SK-N-SH treated with all-trans-retinoic acid at 6 μM for 48 hours (cell line): Measurements from ENCODE around the gene DNAJB5.

ENCODE experiments used
- ATAC-seq: fragments of 200-7000 bp; cut with Tn5 transposase; 3 replicates; pipeline ENCODE4 v1.9.1; 2020; ENCODE audit warnings: mild to moderate bottlenecking, moderate library complexity
- ARNTL ChIP-seq: fragments of 450-650 bp; formaldehyde crosslinking; IDR thresholded peaks from 2 replicates; pipeline ENCODE4 v1.5.0; 2020; ENCODE audit warnings: low read depth, mild to moderate bottlenecking, moderate library complexity, borderline replicate concordance
- BACH2 ChIP-seq: fragments of 250-450 bp; sonication (Bioruptor Pico); IDR thresholded peaks from 2 replicates; pipeline ENCODE4 v1.9.0; 2021; ENCODE audit warnings: mild to moderate bottlenecking, borderline replicate concordance
- CREB5 ChIP-seq: fragments of 250-450 bp; sonication (Bioruptor Pico); IDR thresholded peaks from 2 replicates; pipeline ENCODE4 v1.5.1; 2020; ENCODE audit warnings: low read depth, mild to moderate bottlenecking, moderate library complexity
- CSDC2 ChIP-seq: fragments of 250-450 bp; sonication (Bioruptor Pico); IDR thresholded peaks from 2 replicates; pipeline ENCODE4 v1.5.0; 2020; ENCODE audit warnings: mild to moderate bottlenecking, moderate library complexity
- CSRNP3 ChIP-seq: fragments of 250-450 bp; sonication (Bioruptor Pico); IDR thresholded peaks from 2 replicates; pipeline ENCODE4 v1.5.1; 2021; ENCODE audit warnings: mild to moderate bottlenecking, moderate library complexity
- ESRRG ChIP-seq: fragments of 250-450 bp; sonication (Bioruptor Pico); IDR thresholded peaks from 2 replicates; pipeline ENCODE4 v1.6.1; 2021; ENCODE audit warnings: mild to moderate bottlenecking
- GLIS3 ChIP-seq: fragments of 250-450 bp; sonication (Bioruptor Pico); IDR thresholded peaks from 2 replicates; pipeline ENCODE4 v1.5.0; 2020; ENCODE audit warnings: mild to moderate bottlenecking, moderate library complexity
- ISL1 ChIP-seq: fragments of 250-450 bp; sonication (Bioruptor Pico); IDR thresholded peaks from 2 replicates; pipeline ENCODE4 v2.1.2; 2022; ENCODE audit warnings: mild to moderate bottlenecking, moderate library complexity
- OSR1 ChIP-seq: fragments of 250-450 bp; sonication (Bioruptor Pico); IDR thresholded peaks from 2 replicates; pipeline ENCODE4 v1.8.0; 2022; ENCODE audit warnings: moderate library complexity, mild to moderate bottlenecking, inconsistent platforms
- PATZ1 ChIP-seq: fragments of 250-450 bp; sonication (Bioruptor Pico); IDR thresholded peaks from 2 replicates; pipeline ENCODE4 v1.8.0; 2020; ENCODE audit warnings: mild to moderate bottlenecking, moderate library complexity, borderline replicate concordance
- POU6F1 ChIP-seq: fragments of 250-450 bp; sonication (Bioruptor Pico); IDR thresholded peaks from 2 replicates; pipeline ENCODE4 v1.8.0; 2021; ENCODE audit warnings: low read depth, mild to moderate bottlenecking, moderate library complexity, borderline replicate concordance
- PPARA ChIP-seq: fragments of 250-450 bp; sonication (Bioruptor Pico); IDR thresholded peaks from 2 replicates; pipeline ENCODE4 v1.5.0; 2020; ENCODE audit warnings: mild to moderate bottlenecking, borderline replicate concordance
- RARB ChIP-seq: fragments of 250-450 bp; sonication (Bioruptor Pico); IDR thresholded peaks from 2 replicates; pipeline ENCODE4 v1.8.0; 2021; ENCODE audit warnings: mild to moderate bottlenecking, moderate library complexity
- SNAI2 ChIP-seq: fragments of 250-450 bp; sonication (Bioruptor Pico); IDR thresholded peaks from 2 replicates; pipeline ENCODE4 v1.5.0; 2020; ENCODE audit warnings: mild to moderate bottlenecking, moderate library complexity
- TCF4 ChIP-seq: fragments of 250-450 bp; sonication (Bioruptor Pico); IDR thresholded peaks from 2 replicates; pipeline ENCODE4 v1.8.0; 2021; ENCODE audit warnings: mild to moderate bottlenecking, moderate library complexity, borderline replicate concordance
- TOX ChIP-seq: fragments of 250-450 bp; sonication (Bioruptor Pico); IDR thresholded peaks from 2 replicates; pipeline ENCODE4 v1.8.0; 2021; ENCODE audit warnings: mild to moderate bottlenecking, moderate library complexity, borderline replicate concordance
- TSHZ2 ChIP-seq: fragments of 250-450 bp; sonication (Bioruptor Pico); IDR thresholded peaks from 2 replicates; pipeline ENCODE4 v1.5.0; 2020; ENCODE audit warnings: mild to moderate bottlenecking, moderate library complexity
- ZC3H10 ChIP-seq: fragments of 250-450 bp; sonication (Bioruptor Pico); IDR thresholded peaks from 2 replicates; pipeline ENCODE4 v1.5.1; 2021; ENCODE audit warnings: mild to moderate bottlenecking, moderate library complexity
- ZFP3 ChIP-seq: fragments of 250-450 bp; sonication (Bioruptor Pico); IDR thresholded peaks from 2 replicates; pipeline ENCODE4 v1.5.0; 2020; ENCODE audit warnings: mild to moderate bottlenecking, moderate library complexity
- ZFP30 ChIP-seq: fragments of 450-650 bp; formaldehyde crosslinking; IDR thresholded peaks from 2 replicates; pipeline ENCODE4 v1.5.0; 2022; ENCODE audit warnings: mild to moderate bottlenecking, moderate library complexity
- ZNF565 ChIP-seq: fragments of 450-650 bp; formaldehyde crosslinking; conservative IDR thresholded peaks from 2 replicates; pipeline ENCODE4 v1.5.0; 2020; ENCODE audit warnings: low read depth, mild to moderate bottlenecking, moderate library complexity
- ZNF70 ChIP-seq: fragments of 450-650 bp; formaldehyde crosslinking; IDR thresholded peaks from 2 replicates; pipeline ENCODE4 v1.5.0; 2020; ENCODE audit warnings: mild to moderate bottlenecking, moderate library complexity
- ZNF8 ChIP-seq: fragments of 450-650 bp; formaldehyde crosslinking; IDR thresholded peaks from 2 replicates; pipeline ENCODE4 v1.5.0; 2020; ENCODE audit warnings: mild to moderate bottlenecking, moderate library complexity

The DNAJB5 gene

GRCh38 chr9:34962546-34962945 is 27.0 kb upstream of the DNAJB5 start (continued):
- TF ChIP-seq TSHZ2 (CRISPR knock-in tag): no peak

- no peak for ATAC-seq
- TF ChIP-seq ISL1 (no peak), ZFP3 (CRISPR knock-in tag) (no peak), CSRNP3 (CRISPR knock-in tag) (no peak), TCF4 (no peak), CSDC2 (no peak), TOX (CRISPR knock-in tag) (no peak), SNAI2 (CRISPR knock-in tag) (no peak), PPARA (CRISPR knock-in tag) (no peak), ZNF8 (CRISPR knock-in tag) (no peak), OSR1 (CRISPR knock-in tag) (no peak), ZNF70 (CRISPR knock-in tag) (no peak), RARB (CRISPR knock-in tag) (no peak), ARNTL (CRISPR knock-in tag) (no peak), BACH2 (no peak), PATZ1 (CRISPR knock-in tag) (no peak)
Observed at GRCh38 chr9:34963552-34963951, 26.0 kb upstream of the DNAJB5 start.

GRCh38 chr9:34964458-34964857 is 25.1 kb upstream of the DNAJB5 start:
- no peak for TF ChIP-seq ZNF565 (CRISPR knock-in tag)
- TF ChIP-seq POU6F1 (CRISPR knock-in tag): no peak
- TF ChIP-seq ISL1: no peak
- no peak for TF ChIP-seq ZFP3 (CRISPR knock-in tag)
- TF ChIP-seq PPARA (CRISPR knock-in tag): no peak
- no peak for TF ChIP-seq TOX (CRISPR knock-in tag)
- TF ChIP-seq ESRRG (CRISPR knock-in tag): no peak
- TF ChIP-seq ZNF70 (CRISPR knock-in tag): no peak
- no peak for TF ChIP-seq PATZ1 (CRISPR knock-in tag)
- no peak for TF ChIP-seq CREB5 (CRISPR knock-in tag)
- TF ChIP-seq TSHZ2 (CRISPR knock-in tag): no peak
- no peak for TF ChIP-seq ZNF8 (CRISPR knock-in tag)
- TF ChIP-seq OSR1 (CRISPR knock-in tag): no peak
- no peak for TF ChIP-seq ZFP30 (CRISPR knock-in tag)
- no peak for TF ChIP-seq CSDC2
- TF ChIP-seq TCF4: no peak
- TF ChIP-seq GLIS3 (CRISPR knock-in tag): no peak
- no peak for TF ChIP-seq ZC3H10 (CRISPR knock-in tag)
- no peak for TF ChIP-seq CSRNP3 (CRISPR knock-in tag)
- TF ChIP-seq, all 23 proteins: peak for 0

More at GRCh38 chr9:34964458-34964857, 25.1 kb upstream of the DNAJB5 start:
- ATAC-seq: no peak
